SK-N-MC (cell line): ENCODE results near the gene DNAJC5.

Source experiments
- FOXP2 ChIP-seq: optimal IDR thresholded peaks from 2 replicates; pipeline ENCODE3; 2011; ENCODE audit warnings: mild to moderate bottlenecking, moderate library complexity; ENCODE audit not compliant: insufficient read depth; ENCODE audit errors: extremely low read length, control extremely low read depth
- POLR2AphosphoS5 ChIP-seq: IDR thresholded peaks from 2 replicates; pipeline ENCODE4 v1.6.1; 2012; ENCODE audit warnings: mild to moderate bottlenecking, low read depth, low read length, borderline replicate concordance

DNA sequence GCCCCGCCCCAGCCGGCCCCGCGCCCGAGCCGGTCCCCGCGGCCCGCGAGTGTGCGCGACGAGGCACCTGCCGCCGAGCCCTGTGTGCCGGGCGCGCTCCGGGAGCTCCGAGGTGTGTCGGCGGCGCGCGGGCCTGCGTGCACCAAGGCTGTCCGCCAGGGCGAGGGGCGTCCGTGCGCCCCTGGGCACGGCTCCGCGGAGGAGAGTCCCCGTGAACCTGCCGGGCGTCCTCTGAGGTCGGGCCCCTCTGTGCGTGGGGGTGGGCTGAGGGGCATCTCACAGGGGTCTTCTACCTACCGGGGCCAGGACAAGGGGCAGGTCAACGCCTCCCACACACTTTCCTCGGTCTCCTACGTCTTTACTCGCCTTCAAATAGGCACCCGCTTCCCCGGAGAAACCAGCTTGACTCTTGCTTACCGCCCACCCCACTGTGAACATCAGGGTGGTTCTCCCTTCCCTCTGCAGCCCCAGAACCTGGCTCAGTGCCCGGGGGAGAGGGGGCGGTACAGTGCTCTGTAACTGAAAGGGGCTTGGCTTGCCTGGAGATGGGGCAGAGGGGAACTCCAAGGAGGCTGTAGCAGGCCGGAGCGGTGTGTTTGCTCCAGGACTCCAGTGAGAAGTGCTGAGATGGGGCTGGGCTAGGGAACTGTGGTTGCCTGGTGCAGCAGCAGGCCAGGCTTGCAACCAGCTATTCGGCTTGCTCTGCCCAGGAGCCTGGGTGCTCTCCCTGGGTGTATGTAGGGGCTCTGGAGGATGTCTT lies 84.8 kb downstream of the DNAJC5 start, which contains the start of gene SAMD10:
- no peak for TF ChIP-seq FOXP2
- TF ChIP-seq POLR2AphosphoS5 = peak; percentile 79
